GM18505 (cell line): ENCODE measurements around the gene KCNQ1.

Experiments used
- ATAC-seq: cut with Tn5 transposase; IDR thresholded peaks from one replicate; pipeline ENCODE4 v1.9.1; 2021; ENCODE audit not compliant: unreplicated experiment
- POLR2A ChIP-seq: IDR thresholded peaks from 4 replicates; pipeline ENCODE4 v1.6.1; 2011; ENCODE audit warnings: borderline replicate concordance; ENCODE audit not compliant: insufficient read depth, insufficient read length; ENCODE audit errors: extremely low read depth

KCNQ1 gene

DNA sequence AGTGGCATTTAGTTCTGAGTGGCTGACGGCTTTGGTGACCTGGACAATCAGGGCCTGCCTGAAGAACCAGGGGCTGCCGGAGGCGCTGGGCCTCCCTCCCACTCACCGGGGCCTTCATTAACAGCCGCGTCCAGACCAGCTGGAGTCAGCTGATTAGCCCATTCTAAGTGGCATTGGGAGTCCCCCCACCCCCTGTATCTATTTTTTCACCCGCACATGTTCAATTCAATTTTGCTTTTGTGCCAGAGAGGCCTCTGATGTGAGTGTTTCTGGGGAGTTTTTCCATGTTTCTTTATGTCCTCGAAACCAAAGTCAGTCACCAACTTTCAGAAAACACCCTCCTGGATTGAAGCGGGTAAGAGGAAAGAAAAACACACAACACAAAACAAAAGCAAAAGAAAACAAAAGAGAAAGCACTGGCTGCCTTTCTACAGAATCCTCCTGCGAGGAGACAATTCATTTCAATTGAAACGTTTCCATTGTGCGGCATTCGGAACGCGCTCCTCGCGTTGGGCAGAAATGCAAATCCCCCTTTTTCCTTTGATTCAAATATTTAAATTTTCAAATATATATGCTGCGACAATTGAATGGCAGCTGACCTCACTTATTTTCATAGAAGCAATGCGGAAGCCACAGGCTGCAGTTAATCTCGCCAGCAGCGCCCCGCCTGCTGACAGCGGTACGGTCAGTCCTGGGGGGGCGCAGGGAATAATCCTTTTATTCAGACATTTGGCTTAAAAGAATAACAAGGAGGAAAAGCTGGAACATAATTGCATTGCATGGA lies 423.1 kb downstream of the KCNQ1 start:
- TF ChIP-seq POLR2A, result no peak
- no peak for ATAC-seq

DNA sequence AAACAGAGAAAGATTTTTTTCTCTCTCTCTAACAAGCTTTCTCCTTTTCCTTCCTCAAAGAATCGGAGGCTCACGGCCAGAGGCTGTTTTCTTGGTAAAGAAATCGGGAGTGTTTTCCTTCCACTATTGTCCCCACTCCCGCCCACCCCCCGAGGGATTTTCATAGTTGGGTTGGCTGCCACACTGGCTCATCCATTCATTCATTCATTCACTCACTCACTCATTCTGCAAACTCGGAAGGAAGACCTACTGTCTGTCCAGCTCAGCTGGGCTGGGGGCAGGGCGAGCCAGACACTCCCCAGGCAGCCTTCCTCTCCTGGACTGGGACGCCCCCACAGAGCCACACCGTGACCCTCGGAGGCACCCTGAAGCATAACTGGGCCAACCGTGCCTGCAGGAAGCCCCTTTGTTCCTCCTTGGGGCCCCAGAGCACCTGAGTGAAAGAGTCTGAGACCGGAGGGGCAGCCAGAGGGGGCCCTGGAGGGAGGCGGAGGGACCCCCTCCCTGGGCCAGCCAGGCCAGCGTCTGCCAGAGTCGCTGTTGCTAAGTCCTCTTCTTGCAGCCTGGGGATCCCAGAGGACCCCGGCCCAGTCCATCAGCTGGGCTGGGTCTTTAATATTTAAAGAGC lies 423.8 kb downstream of the KCNQ1 start:
- ATAC-seq, result no peak
- no peak for TF ChIP-seq POLR2A

DNA sequence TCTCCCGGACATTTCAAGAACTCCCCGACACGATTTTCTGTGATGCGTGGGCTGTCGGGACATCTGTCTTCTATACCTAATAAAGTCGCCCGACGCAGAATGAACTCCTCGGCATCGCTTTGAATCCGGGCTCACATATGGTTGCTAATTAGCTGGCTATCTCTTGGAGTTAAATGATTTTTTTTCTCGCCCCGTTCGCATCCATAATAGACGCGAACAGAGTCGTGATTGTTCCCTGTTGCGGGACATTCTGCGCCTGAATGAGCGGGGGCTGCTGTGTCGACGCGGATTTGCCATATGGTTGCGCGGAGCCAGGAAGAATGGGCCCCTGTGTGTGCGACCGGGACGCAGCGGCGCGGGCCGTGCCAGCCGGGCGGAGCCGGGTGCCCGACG lies 424.3 kb downstream of the KCNQ1 start:
- TF ChIP-seq POLR2A, result no peak
- no peak for ATAC-seq

DNA sequence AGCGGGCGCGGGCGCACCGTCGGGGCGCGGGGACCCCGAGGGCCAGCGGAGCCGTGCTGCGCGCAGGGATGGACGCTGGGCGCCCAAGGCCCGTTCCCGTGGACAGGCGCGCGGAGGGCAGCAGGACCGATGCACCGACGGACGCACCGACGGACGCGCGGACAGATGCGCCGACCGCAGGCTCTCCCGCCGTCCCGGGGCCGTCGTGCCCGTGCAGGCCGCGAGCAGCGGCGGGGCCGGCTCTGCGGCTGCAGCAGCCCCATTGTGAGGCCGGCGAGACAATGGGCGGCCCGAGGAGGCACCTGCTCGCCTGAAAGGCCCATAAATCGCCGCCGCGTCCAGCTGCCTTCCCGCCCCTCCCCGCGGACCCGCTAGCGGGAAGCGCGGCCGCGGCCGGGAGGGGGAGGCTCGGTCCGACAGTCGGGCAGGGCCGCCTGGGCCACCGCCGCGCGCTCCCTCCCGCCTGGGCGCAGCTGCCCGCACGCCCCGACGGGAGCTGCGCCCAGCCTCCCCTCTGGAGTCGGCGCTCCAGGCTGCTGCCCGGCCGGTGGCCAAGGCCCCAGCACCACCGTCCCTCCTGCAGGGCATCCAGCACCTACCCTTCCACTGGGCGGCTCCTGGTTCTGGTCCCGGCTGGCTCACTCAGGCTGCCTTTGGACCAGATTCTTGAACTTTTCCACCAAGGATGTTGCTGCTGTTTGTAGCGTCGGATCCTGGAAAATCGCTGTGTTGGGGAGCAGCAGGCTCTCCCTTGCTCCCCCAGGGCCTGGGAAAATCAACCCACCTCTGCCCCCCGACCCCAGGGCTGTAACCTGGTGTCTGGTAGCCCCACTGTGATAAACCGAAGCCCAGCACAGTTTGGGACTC lies 425.0 kb downstream of the KCNQ1 start:
- no peak for ATAC-seq
- TF ChIP-seq POLR2A, result no peak

DNA sequence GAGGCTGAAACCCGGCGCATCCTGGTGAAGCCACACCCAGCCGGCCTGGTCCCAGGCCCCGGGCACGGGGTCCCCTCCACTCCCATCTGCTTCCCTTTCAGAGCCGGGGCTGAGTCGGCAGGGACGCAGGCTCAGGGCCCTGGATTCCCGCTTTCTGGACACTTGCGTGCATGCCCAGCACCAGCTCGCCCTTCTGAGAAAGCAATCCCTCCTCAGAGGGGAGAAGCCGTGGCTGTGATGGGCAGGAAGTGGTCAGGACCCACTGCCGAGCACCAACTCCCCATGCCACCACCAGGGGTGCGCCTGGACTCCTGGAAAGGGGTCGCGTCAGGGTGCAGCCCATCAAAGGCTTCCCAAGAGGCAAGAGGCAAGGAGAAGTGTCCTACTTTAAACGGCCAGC lies 425.7 kb downstream of the KCNQ1 start:
- no peak for TF ChIP-seq POLR2A
- no peak for ATAC-seq

DNA sequence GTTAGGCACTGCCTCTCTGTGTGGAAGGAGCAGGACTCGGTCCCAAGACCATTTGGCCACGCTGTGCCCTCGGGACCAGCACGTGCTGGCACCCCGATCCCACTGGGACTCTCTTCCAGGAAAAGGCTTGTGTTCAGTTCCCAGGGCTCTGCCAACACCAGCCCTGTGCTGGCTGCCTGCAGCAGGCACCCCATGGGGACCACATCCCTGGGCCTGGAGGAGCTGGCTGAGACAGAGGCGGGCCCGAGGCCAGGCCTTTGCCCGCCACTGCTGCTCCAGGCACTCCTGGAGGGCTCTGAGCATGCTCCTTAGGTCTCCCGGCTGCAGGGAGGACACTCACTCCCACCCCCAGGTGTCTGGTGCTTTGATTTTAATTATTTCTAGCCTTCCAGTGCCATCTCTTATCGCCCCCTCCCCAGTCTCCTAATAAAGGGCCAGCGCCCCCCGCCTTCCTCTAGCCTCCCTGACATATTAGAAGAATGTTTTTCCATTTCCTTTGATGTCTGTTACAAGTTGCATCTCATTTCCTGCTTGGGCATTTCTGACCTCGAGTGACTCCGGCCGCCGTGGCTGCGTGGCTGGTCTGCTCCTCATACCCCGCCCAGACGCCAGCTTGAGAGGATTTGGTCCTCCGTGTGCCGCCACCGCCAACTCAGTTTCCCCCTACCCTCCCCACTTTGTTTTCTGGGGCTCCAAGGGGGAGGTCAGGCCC lies 426.3 kb downstream of the KCNQ1 start:
- no peak for TF ChIP-seq POLR2A
- no peak for ATAC-seq

DNA sequence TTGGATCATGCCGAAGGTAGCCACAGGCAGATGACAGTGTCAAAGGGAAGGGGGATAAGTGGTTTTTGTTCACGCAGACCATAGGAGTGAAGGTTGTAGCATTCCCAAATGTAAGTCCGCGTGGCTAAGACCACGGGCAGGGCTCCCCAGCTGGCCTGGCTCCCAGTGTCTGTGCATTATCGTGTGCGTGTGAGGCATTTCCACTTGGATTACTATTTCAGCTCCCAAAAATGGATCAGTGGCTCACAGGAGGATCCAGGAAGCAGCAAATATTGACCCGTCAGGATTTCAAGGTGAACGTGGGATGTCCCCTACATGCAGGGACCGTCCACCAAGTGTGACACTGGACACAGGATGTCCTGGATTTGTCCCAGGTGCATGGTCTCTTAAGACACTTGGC lies 430.2 kb downstream of the KCNQ1 start:
- ATAC-seq, result no peak
- TF ChIP-seq POLR2A, result no peak

DNA sequence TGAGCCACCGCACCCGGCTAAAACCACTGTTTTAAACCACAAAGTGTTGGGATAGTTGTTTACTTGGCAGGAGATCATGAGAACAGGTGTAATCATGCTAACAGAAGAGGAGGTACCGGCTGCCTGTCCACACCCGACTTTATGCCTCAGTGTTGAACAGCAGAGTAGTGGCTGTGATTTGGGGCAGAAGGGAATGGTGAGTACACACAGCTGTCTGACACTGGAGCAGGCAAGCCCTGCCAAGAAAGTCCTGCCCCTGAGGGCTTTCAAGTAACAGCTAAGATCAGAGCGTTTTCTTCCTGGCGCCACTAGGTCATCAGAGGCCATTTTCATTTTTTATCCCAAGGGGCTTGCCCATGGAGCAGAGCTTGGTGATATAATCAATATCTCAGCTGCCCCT lies 432.7 kb downstream of the KCNQ1 start:
- no peak for TF ChIP-seq POLR2A
- no peak for ATAC-seq

DNA sequence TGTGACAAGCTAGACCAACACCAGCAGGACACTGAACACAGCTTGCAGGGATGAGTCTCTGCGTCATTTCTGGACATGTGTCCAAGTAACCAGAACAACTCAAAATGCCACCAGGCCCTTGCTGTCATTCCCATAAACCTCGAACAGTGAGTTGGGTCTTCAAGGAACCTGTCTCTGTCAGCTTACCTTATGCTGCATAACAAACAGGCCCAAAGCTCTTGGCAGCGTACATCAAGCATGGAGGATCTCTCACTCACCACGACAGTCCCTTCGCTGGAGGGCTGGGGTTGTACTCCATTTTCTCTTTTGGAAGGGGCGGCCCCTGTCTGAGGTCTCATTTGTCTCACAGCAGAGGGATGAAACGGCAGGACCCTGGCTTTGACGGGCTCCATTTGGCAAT lies 434.0 kb downstream of the KCNQ1 start:
- no peak for ATAC-seq
- TF ChIP-seq POLR2A, result no peak

DNA sequence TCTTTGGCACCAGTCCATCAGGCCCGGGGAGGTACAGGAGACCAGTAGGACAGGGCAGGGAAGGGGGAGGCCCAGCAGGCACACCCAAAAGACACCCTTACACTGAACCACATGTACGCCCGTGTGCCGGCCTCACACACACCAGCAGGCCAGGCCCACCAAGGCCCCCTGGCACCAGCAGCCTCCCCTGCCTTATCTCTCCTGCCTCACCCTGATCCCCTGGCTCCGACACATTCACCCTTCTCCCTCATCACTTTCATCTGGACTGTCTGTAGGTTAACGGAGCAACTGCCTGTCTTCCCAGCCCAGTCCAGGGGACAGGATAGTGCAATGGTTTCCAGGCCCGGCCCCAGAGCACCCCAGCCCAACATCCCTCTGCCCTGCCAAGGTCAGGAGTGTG lies 435.8 kb downstream of the KCNQ1 start:
- no peak for TF ChIP-seq POLR2A
- ATAC-seq, result no peak

DNA sequence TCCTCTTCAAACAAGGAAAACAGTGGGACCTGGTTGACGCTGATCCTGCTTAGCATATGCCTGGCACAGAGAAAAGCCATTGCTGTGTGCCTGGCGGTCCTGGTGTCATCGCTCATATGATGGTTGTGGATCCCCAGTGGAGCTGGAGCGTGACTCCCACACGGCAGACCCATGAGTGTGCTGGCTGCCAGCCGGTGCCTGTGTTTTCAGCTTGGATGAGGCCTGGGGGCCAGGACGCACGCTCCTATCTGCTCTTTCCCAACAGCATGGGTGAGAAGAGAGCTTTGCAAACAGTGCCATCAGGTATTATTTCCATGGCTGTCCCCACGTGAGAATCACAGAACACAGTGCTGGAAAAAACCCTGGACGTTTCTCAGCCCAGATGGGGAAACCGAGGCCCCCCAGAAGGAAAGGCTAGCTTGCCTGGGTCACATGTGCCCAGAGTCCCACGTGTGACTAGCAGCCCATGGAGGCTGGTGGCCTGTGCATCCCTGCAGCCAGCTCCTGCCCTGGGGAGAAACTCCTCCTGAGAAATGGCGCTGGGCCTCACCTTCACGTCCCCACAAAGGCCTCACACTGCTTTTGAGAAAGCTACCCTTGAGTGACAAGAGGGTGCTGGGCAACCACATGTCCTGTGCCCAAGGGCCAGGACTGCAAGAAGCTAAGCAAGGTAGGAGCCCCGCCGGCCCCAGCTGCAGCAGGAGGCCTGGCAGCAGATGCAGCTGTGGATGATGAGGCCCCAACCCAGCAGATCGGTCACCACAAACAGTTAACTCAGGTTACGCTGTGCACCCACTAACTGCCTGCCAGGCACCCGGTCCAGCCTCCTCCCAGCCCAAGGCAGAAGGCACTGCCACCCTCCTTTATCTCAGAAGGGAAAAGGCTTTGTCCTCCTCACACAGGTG lies 436.5 kb downstream of the KCNQ1 start:
- no peak for ATAC-seq
- no peak for TF ChIP-seq POLR2A

DNA sequence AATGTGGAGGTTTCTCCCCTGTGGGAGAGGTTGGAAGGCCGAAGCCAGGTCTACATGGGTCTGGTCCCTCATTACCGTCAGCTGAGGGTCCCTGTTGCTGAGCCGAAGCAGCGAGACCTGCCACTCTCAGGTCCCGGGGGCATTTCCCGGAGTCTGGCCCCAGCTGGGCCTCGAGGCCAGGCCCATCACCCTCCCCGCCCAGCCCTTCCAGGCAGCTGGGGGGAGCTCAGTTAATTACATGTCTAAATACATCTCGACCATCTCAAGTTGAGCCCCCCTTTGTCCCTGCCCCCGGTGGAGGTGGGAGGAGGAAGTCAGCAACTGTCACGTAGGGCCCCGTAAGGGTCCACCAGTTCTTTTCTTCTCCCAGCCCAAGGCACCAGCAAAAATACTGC lies 437.2 kb downstream of the KCNQ1 start:
- ATAC-seq, result no peak
- TF ChIP-seq POLR2A, result no peak
